CD14-positive monocyte (primary cell): ENCODE measurements around the gene BTN3A1. TPM values are rescaled to one million over a fixed set of nuclear protein-coding genes. Genes with fewer than 3 reads are reported as not detected.

ENCODE experiments used
- DNase-seq, 3 donors: peaks; one replicate each; pipeline ENCODE4 v3.0.0-alpha.2; 2011 to 2022
- H2AFZ ChIP-seq: 2 replicates; pipeline ENCODE4 v1.6.0; 2012; ENCODE audit warnings: mild to moderate bottlenecking, low read depth, low read length, inconsistent platforms; ENCODE audit not compliant: insufficient read depth, poor library complexity, severe bottlenecking
- H3K27ac ChIP-seq, 2 donors: 1 replicate in 1 of 2; 2 replicates in 1 of 2; pipeline ENCODE4 v1.5.1; 2012 to 2013; ENCODE audit warnings: low read length in 2 of 2, control low read depth in 1 of 2, inconsistent platforms in 1 of 2, low read depth in 1 of 2, mild to moderate bottlenecking in 1 of 2
- H3K27me3 ChIP-seq, 2 donors: one replicate each; pipeline versions ENCODE4 v1.6.0 to v1.6.1; 2011 to 2013; ENCODE audit warnings: low read length in 2 of 2; ENCODE audit not compliant: control insufficient read depth in 2 of 2, insufficient read depth in 2 of 2
- H3K36me3 ChIP-seq, 2 donors: replicated peaks in 1 of 2; 1 replicate in 1 of 2; 2 replicates in 1 of 2; pipeline versions ENCODE4 v1.5.1 to v1.6.1; 2012 to 2013; ENCODE audit warnings: low read length in 2 of 2, control low read depth in 1 of 2, inconsistent platforms in 1 of 2, mild to moderate bottlenecking in 1 of 2; ENCODE audit not compliant: insufficient read depth in 2 of 2, control insufficient read depth in 1 of 2
- H3K4me1 ChIP-seq, 2 donors: 1 replicate in 1 of 2; 2 replicates in 1 of 2; pipeline versions ENCODE4 v1.5.1 to v1.6.1; 2012 to 2013; ENCODE audit warnings: low read length in 2 of 2, control low read depth in 1 of 2, inconsistent platforms in 1 of 2, mild to moderate bottlenecking in 1 of 2, moderate library complexity in 1 of 2; ENCODE audit not compliant: insufficient read depth in 2 of 2, control insufficient read depth in 1 of 2
- H3K4me2 ChIP-seq: replicated peaks from 2 replicates; pipeline ENCODE3; 2012; ENCODE audit warnings: low read length, moderate library complexity, mild to moderate bottlenecking; ENCODE audit not compliant: poor library complexity, severe bottlenecking; ENCODE audit errors: extremely low read depth
- H3K4me3 ChIP-seq, 3 experiments: fragments of 200-600 bp in 1 of 3; sonication (generic) in 1 of 3; replicated peaks in 1 of 3; 1 replicate in 2 of 3; 2 replicates in 1 of 3; pipeline ENCODE4 v1.5.1; 2011 to 2013; ENCODE audit warnings: low read length in 3 of 3, mild to moderate bottlenecking in 3 of 3, control low read depth in 2 of 3, low read depth in 2 of 3, inconsistent platforms in 1 of 3, moderate library complexity in 1 of 3
- H3K79me2 ChIP-seq: 2 replicates; pipeline ENCODE4 v1.6.0; 2012; ENCODE audit warnings: mild to moderate bottlenecking, control low read depth, inconsistent platforms, low read length, moderate library complexity; ENCODE audit not compliant: insufficient read depth
- H3K9ac ChIP-seq: 2 replicates; pipeline ENCODE4 v1.6.0; 2017; ENCODE audit warnings: low read length, mild to moderate bottlenecking; ENCODE audit not compliant: insufficient read depth, poor library complexity, severe bottlenecking
- H3K9me3 ChIP-seq, 2 donors: replicated peaks in 1 of 2; 1 replicate in 1 of 2; 2 replicates in 1 of 2; pipeline versions ENCODE4 v1.5.1 to v1.6.1; 2012 to 2013; ENCODE audit warnings: low read length in 2 of 2, control low read depth in 1 of 2; ENCODE audit not compliant: control insufficient read depth in 1 of 2, insufficient read depth in 1 of 2
- H4K20me1 ChIP-seq: 2 replicates; pipeline ENCODE4 v1.6.0; 2012; ENCODE audit warnings: mild to moderate bottlenecking, low read length, control low read depth, moderate library complexity; ENCODE audit not compliant: insufficient read depth
- H3K27ac Mint-ChIP-seq, 7 donors: one replicate each; pipeline ENCODE4 v1.8.0; 2020; ENCODE audit warnings: mild to moderate bottlenecking in 7 of 7, mixed read lengths in 7 of 7, moderate library complexity in 6 of 7, inconsistent platforms in 2 of 7
- H3K27me3 Mint-ChIP-seq, 3 donors: one replicate each; pipeline ENCODE4 v1.8.0; 2021 to 2022; ENCODE audit warnings: low read depth in 3 of 3, mild to moderate bottlenecking in 3 of 3, mixed read lengths in 3 of 3, moderate library complexity in 3 of 3, inconsistent platforms in 1 of 3
- H3K36me3 Mint-ChIP-seq, 2 donors: one replicate each; pipeline ENCODE4 v1.8.0; 2020; ENCODE audit warnings: mixed read lengths in 2 of 2, inconsistent platforms in 1 of 2, mild to moderate bottlenecking in 1 of 2
- H3K4me1 Mint-ChIP-seq: one replicate; pipeline ENCODE4 v1.8.0; 2020; ENCODE audit warnings: mild to moderate bottlenecking, mixed read lengths
- H3K4me3 Mint-ChIP-seq, 2 donors: one replicate each; pipeline ENCODE4 v1.8.0; 2020; ENCODE audit warnings: mild to moderate bottlenecking in 2 of 2, mixed read lengths in 2 of 2, moderate library complexity in 1 of 2
- H3K9me3 Mint-ChIP-seq, 7 donors: one replicate each; pipeline ENCODE4 v1.8.0; 2020 to 2022; ENCODE audit warnings: mixed read lengths in 7 of 7, mild to moderate bottlenecking in 6 of 7, moderate library complexity in 6 of 7, inconsistent platforms in 2 of 7
- CTCF ChIP-seq: fragments of 200-600 bp; IDR thresholded peaks from one replicate; pipeline ENCODE4 v1.8.0; 2022; ENCODE audit warnings: antibody characterized with exemption, mild to moderate bottlenecking
- WGBS: methylation state at CpG from one replicate; pipeline ENCODE4 v1.1.5; 2013; ENCODE audit warnings: missing lambda C conversion rate; ENCODE audit not compliant: insufficient coverage; 5-methylcytosine and 5-hydroxymethylcytosine counted together
- intact Hi-C, 2 donors: fragments of 100-400 bp; cut with micrococcal nuclease; formaldehyde crosslinking; loops; one replicate each; pipeline versions ENCODE4 v1.15.0 to v1.15.1; 2023
- polyA plus RNA-seq, 3 donors: library from polyadenylated mRNA; depleted of rRNA in 1 of 3; unstranded in 2 of 3; stranded (reverse) in 1 of 3; fragments of 300-500 nt in 2 of 3; fragments of >200 nt in 1 of 3; fragmentation: Illumina TruSeq in 2 of 3; gene quantifications; 1 replicate in 2 of 3; 2 replicates in 1 of 3; pipeline ENCODE4 v1.2.3, GENCODE V29; 2012 to 2021

BTN3A1 gene
- polyA plus RNA-seq, 3 donors = 19.7 to 114 (median 25.1) TPM

GRCh38 chr6:26400626-26401025 is 1.4 kb upstream of the BTN3A1 start:
- H3K36me3 ChIP-seq = peaks cover 0 to 8% of the 10 kb centered on the region in 2 donors
- TF ChIP-seq CTCF = no peak
- peak in 2 of 3 donors; percentile 26 to 41 for DNase-seq
- H4K20me1 ChIP-seq = no peaks in the 10 kb centered on the region
- no peaks in the 10 kb centered on the region for H3K9me3 ChIP-seq
- no peaks in the 10 kb centered on the region for H3K27me3 ChIP-seq
- no peak overlapping the region for H3K9ac ChIP-seq
- peaks cover 0 to 2% (median 0%) of the 10 kb centered on the region in 3 donors for H3K27me3 Mint-ChIP-seq
- H3K27ac ChIP-seq = peak overlapping the region in 1 of 2 donors; percentile 96
- peaks cover 55% of the 10 kb centered on the region for H3K4me1 Mint-ChIP-seq
- WGBS = 10% methylated on average over 2 of the region's 2 CpGs
- no peak overlapping the region for H3K4me2 ChIP-seq
- H3K4me3 Mint-ChIP-seq = no peak overlapping the region
- H3K36me3 Mint-ChIP-seq = peaks cover 7 to 12% of the 10 kb centered on the region in 2 donors
- no peaks in the 10 kb centered on the region for H3K9me3 Mint-ChIP-seq
- intact Hi-C loops = loop anchor here in 1 of 2 donors (5.0 kb wide), 1 partner anchor 33 kb away; the partner anchor contains the start of gene BTN3A2
- peaks cover 27% of the 10 kb centered on the region for H3K79me2 ChIP-seq
- no peak overlapping the region for H3K4me3 ChIP-seq
- peak overlapping the region; percentile 80 for H2AFZ ChIP-seq
- peaks cover 37 to 44% of the 10 kb centered on the region in 2 donors for H3K4me1 ChIP-seq
- H3K27ac Mint-ChIP-seq = peak overlapping the region; percentile 5 to 99 (median 98)

GRCh38 chr6:26401389-26401986 is 587 bp upstream of the BTN3A1 start:
- Histone ChIP-seq H3K27me3 (no peaks in the 10 kb centered on the region), H3K27ac (peak overlapping the region; percentile 23 to 96), H3K79me2 (peaks cover 27% of the 10 kb centered on the region), H3K9me3 (no peaks in the 10 kb centered on the region), H3K36me3 (peaks cover 2 to 16% of the 10 kb centered on the region in 2 donors), H4K20me1 (no peaks in the 10 kb centered on the region), H3K4me2 (peak overlapping the region; percentile 88), H2AFZ (peak overlapping the region; percentile 80), H3K4me3 (peak overlapping the region; percentile 92 to 100 (median 98)), H3K4me1 (peaks cover 37 to 44% of the 10 kb centered on the region in 2 donors), H3K9ac (peak overlapping the region; percentile 82)
- H3K4me3 Mint-ChIP-seq = peak overlapping the region; percentile 97 to 99
- no peaks in the 10 kb centered on the region for H3K27me3 Mint-ChIP-seq
- H3K4me1 Mint-ChIP-seq = peaks cover 60% of the 10 kb centered on the region
- no peak for TF ChIP-seq CTCF
- DNase-seq = no peak
- intact Hi-C loops = loop anchor here in 1 of 2 donors (5.0 kb wide), 1 partner anchor 34 kb away; the partner anchor contains the start of gene BTN3A2
- peak overlapping the region; percentile 97 to 99 (median 98) for H3K27ac Mint-ChIP-seq
- H3K36me3 Mint-ChIP-seq = peaks cover 14 to 15% of the 10 kb centered on the region in 2 donors
- H3K9me3 Mint-ChIP-seq = no peaks in the 10 kb centered on the region
- WGBS = 85% methylated on average over 5 of the region's 7 CpGs
